Right lobe of liver (tissue), 6 donors: ENCODE measurements around the gene LURAP1L. TPM values are rescaled to one million over a fixed set of nuclear protein-coding genes. Genes with fewer than 3 reads are reported as not detected.
A peak's percentile ranks its signal among the peaks of the same experiment; 100 is the strongest.

ENCODE experiments used
- ATAC-seq, 4 donors: fragments of 200-7000 bp; cut with Tn5 transposase; one replicate each; pipeline ENCODE4 v1.9.1; 2020; ENCODE audit warnings: mild to moderate bottlenecking in 4 of 4, moderate library complexity in 4 of 4
- DNase-seq, 3 donors: peaks; one replicate each; pipeline ENCODE4 v3.0.0-alpha.2; 2020
- H3K27ac ChIP-seq, 3 donors: fragments of 200-600 bp; one replicate each; pipeline ENCODE4 v1.8.0; 2022
- H3K27me3 ChIP-seq, 2 donors: fragments of 200-600 bp; one replicate each; pipeline ENCODE4 v1.8.0; 2022
- H3K36me3 ChIP-seq, 4 donors: fragments of 200-600 bp; sonication (generic) in 1 of 4; one replicate each; pipeline versions ENCODE4 v1.5.1 to v1.8.0; 2017 to 2022; ENCODE audit warnings: control low read depth in 1 of 4
- H3K4me1 ChIP-seq, 4 donors: fragments of 200-600 bp; sonication (generic) in 1 of 4; one replicate each; pipeline versions ENCODE4 v1.5.1 to v1.8.0; 2017 to 2022; ENCODE audit warnings: control low read depth in 1 of 4
- H3K4me3 ChIP-seq, 3 donors: fragments of 200-600 bp; one replicate each; pipeline ENCODE4 v1.8.0; 2022
- H3K9me3 ChIP-seq, 4 donors: fragments of 200-600 bp; sonication (generic) in 1 of 4; one replicate each; pipeline versions ENCODE4 v1.5.1 to v1.8.0; 2017 to 2022; ENCODE audit warnings: control low read depth in 1 of 4
- POLR2A ChIP-seq: fragments of 450-650 bp; IDR thresholded peaks from one replicate; pipeline ENCODE4 v1.6.1; 2017; ENCODE audit warnings: antibody characterized with exemption, mild to moderate bottlenecking
- WGBS: methylation state at CpG from one replicate; pipeline ENCODE4 v1.1.6; 2018; ENCODE audit warnings: low coverage, low lambda C conversion rate; ENCODE audit not compliant: insufficient coverage; ENCODE audit errors: missing lambda C conversion rate; 5-methylcytosine and 5-hydroxymethylcytosine counted together
- intact Hi-C, 2 donors: fragments of 100-400 bp; cut with DNase I; formaldehyde crosslinking; loops; one replicate each; pipeline versions ENCODE4 v1.11.2 to v1.14.1; 2022
- total RNA-seq, 6 experiments: library from RNA; depleted of rRNA in 2 of 6; stranded (reverse); fragments of >200 nt in 2 of 6; fragmentation: NEBNext Ultra II Directional in 3 of 6; extraction: Animal tissue kit (Norgen Biotek cat#: 25700) in 3 of 6; gene quantifications; one replicate each; pipeline versions ENCODE4 v1.1.0 to v1.2.4, GENCODE V29; 2016 to 2023
- TF ChIP-seq, protein P1 (sequence below), 4 donors: fragments of 200-600 bp in 3 of 4; fragments of 450-650 bp in 1 of 4; IDR thresholded peaks; one replicate each; pipeline versions ENCODE4 v1.5.1 to v1.8.0; 2016 to 2022; ENCODE audit warnings: antibody characterized with exemption in 4 of 4, mild to moderate bottlenecking in 2 of 4
- donor health status: DM: no; HTN: yes; CAD: no.
- donor health status: DM: no; HTN: no; CAD: no.
- donor health status: DM: no; HTN: no; CAD: no.
- donor health status: DM: no; HTN: yes; CAD: no.
- donor health status: DM: no; HTN: yes; CAD: no.

The LURAP1L gene
- total RNA-seq, 6 experiments from 2014 or later, result 9.6 to 38.0 (median 18.8) TPM

DNA sequence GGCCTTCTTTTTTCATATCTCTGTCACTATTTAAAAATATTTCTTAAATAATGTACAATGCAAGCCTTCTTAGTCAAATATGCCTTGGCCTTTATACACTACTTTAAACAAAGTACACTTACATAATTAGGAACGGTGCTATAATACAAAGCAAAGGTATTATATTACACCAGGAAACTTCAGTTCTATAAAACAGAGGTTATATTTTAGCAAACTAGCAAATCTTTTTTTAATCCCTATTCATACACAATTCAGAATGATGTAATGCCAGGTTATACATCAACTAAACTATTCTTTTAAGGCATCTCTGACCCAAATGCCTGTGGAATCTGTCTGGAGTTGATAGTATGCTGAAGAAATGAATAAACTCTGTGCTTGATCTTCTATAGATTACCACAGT is 10.7 kb upstream of the LURAP1L start:
- no peak for DNase-seq
- TF ChIP-seq, protein P1, sequence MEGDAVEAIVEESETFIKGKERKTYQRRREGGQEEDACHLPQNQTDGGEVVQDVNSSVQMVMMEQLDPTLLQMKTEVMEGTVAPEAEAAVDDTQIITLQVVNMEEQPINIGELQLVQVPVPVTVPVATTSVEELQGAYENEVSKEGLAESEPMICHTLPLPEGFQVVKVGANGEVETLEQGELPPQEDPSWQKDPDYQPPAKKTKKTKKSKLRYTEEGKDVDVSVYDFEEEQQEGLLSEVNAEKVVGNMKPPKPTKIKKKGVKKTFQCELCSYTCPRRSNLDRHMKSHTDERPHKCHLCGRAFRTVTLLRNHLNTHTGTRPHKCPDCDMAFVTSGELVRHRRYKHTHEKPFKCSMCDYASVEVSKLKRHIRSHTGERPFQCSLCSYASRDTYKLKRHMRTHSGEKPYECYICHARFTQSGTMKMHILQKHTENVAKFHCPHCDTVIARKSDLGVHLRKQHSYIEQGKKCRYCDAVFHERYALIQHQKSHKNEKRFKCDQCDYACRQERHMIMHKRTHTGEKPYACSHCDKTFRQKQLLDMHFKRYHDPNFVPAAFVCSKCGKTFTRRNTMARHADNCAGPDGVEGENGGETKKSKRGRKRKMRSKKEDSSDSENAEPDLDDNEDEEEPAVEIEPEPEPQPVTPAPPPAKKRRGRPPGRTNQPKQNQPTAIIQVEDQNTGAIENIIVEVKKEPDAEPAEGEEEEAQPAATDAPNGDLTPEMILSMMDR (IDR thresholded peaks at IDR 0.05), result no peak
- no peak for TF ChIP-seq POLR2A
- intact Hi-C loops, result no loop called here
- Histone ChIP-seq H3K27me3 (no peaks in the 10 kb centered on the region), H3K27ac (no peak overlapping the region), H3K4me3 (no peak overlapping the region), H3K36me3 (no peaks in the 10 kb centered on the region), H3K4me1 (peaks cover 0 to 4% (median 0%) of the 10 kb centered on the region in 4 donors), H3K9me3 (no peaks in the 10 kb centered on the region)
- ATAC-seq, result peak in 1 of 4 donors; percentile 15
- 23% methylated on average over 1 of the region's 1 CpG for WGBS

DNA sequence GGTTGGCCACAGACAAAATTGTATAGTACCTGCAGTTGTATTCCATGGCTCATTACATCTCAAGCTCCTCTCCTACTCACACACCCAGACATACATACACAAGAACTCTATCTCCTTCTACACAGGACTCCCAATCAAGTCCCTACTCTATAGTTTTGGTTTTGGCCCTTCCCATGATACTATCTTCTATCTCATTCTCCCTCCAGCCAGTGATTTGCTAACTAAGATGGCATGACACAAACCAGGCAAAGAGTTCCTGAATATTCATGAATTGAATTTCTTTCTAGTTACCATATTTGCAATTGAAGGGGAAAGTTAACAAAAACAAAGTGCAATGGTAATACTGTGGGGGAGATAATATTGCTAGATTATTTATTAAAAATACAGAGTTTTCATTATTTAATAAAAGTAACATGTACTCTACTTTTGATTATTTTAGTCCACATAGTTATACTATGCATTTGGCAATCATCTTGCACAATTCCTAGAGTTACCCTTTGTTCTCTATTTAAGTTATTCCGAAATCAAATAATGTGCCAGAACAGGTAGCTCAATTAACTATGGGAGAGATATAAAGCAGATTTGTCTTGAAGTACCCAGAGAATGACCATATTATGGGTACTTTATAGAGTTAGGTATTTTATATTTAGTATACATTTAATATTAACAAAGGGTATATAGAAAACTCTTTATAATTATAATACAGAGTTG is 9.6 kb upstream of the LURAP1L start:
- TF ChIP-seq, protein P1 (IDR thresholded peaks at IDR 0.05), result no peak
- TF ChIP-seq POLR2A, result no peak
- no peak for ATAC-seq
- intact Hi-C loops, result no loop called here

DNA sequence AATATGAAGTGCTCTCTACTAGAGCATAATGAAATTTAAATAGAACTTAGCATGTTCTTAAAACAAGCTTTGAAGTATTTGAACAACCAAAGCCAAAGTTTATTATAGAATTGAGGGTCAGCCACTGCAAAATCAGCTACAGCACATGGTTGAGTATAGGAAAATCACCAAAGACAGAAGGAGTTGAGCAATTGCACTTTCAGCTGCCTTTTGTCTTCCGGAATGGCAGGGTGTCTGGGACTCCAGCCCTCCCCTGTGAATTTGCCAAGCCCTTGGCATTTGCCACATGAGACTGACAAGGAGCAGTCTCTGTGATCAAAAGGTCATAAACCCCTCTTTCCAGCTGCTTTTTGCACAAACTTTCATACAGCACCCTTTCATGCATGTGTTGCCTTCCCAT is 8.5 kb upstream of the LURAP1L start:
- no peaks in the 10 kb centered on the region for H3K36me3 ChIP-seq
- DNase-seq (no peak), ATAC-seq (peak in 1 of 4 donors; percentile 54)
- intact Hi-C loops, result no loop called here
- no CpG with 5 or more reads among the region's 1 CpG for WGBS
- no peak overlapping the region for H3K4me3 ChIP-seq
- no peak overlapping the region for H3K27ac ChIP-seq
- no peaks in the 10 kb centered on the region for H3K27me3 ChIP-seq
- no peaks in the 10 kb centered on the region for H3K4me1 ChIP-seq
- no peaks in the 10 kb centered on the region for H3K9me3 ChIP-seq
- TF ChIP-seq POLR2A, result no peak
- TF ChIP-seq, protein P1 (IDR thresholded peaks at IDR 0.05), result no peak

More for the DNA sequence above, 9.6 kb upstream of the LURAP1L start:
- no peak overlapping the region for H3K27ac ChIP-seq
- H3K36me3 ChIP-seq, result no peaks in the 10 kb centered on the region
- no peaks in the 10 kb centered on the region for H3K27me3 ChIP-seq
- DNase-seq, result no peak
- no peaks in the 10 kb centered on the region for H3K9me3 ChIP-seq
- H3K4me3 ChIP-seq, result no peak overlapping the region
- 40% methylated on average over 1 of the region's 1 CpG for WGBS
- no peaks in the 10 kb centered on the region for H3K4me1 ChIP-seq

DNA sequence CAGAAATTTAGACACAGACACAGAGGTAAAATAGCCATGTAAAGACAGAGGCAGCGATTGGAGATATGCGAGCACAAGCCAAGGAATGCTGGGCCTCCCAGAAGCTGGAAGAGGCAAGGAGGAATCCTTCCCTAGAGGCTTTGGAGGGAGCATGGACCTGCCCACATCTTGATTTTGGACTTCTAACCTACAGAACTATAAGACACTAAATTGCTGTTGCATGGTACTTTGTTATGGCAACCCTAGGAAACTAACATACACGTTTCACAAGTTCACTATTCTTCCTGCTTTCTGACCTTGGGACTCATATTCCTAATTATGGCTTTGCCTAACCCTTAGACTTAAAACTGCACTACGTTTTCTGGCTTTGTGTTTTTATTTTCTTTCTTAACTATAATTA is 4.6 kb upstream of the LURAP1L start:
- no peaks in the 10 kb centered on the region for H3K9me3 ChIP-seq

More for the DNA sequence above, 4.6 kb upstream of the LURAP1L start:
- intact Hi-C loops, result no loop called here
- no peak for DNase-seq
- H3K27ac ChIP-seq, result no peak overlapping the region
- peaks cover 0 to 11% (median 0%) of the 10 kb centered on the region in 4 donors for H3K4me1 ChIP-seq
- no peaks in the 10 kb centered on the region for H3K36me3 ChIP-seq
- H3K27me3 ChIP-seq, result no peaks in the 10 kb centered on the region
- WGBS, result 66% methylated on average over 4 of the region's 4 CpGs
- no peak for ATAC-seq
- H3K4me3 ChIP-seq, result no peak overlapping the region
- TF ChIP-seq, protein P1 (IDR thresholded peaks at IDR 0.05), result no peak
- TF ChIP-seq POLR2A, result no peak
